ENCODE data around the gene TSPAN4. TPM values are rescaled to one million over a fixed set of nuclear protein-coding genes. Genes with fewer than 3 reads are reported as not detected.

TSPAN4 gene
- total and polyA plus RNA-seq, 9 of the 15 experiments (the other 6 are each of a cell fraction or from before 2014, with no cell fraction given) = 0.07 to 31.0 (median 15.7) TPM

DNA sequence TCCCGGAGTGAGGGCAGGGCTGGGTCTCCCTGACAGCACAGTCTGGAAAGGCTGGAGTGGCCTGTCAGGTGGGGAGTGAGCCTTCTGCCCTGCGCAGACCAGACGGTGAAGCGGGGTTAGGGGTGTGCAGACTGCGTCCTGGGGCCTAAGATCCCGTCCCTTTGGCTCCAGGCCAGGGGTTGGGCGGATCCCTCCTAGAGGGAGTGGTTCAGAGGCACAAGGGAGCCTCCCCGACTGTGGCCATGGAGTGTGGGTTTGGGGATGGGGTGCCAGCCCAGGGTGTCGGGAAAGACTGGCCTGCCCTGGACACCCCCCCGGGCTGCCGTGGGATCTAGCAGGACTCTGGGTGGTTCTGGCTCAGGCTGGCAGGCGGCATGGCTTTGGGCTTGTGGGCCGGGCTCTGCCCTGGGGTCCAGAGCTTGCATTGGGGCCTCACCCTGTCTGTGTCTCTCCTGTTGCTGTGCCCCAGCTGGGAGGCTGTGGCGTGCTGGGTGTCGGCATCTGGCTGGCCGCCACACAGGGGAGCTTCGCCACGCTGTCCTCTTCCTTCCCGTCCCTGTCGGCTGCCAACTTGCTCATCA, 19.5 kb downstream of the TSPAN4 start (continued):
- TF ChIP-seq NR0B1 (IDR thresholded peaks at IDR 0.05; ENCODE audit: partially characterized antibody) (no peak), CCNT2 (IDR thresholded peaks at IDR 0.05; ENCODE audit: borderline replicate concordance, extremely low read depth, insufficient read length, low read depth, low read length) (no peak), STAT5A (IDR thresholded peaks at IDR 0.05; ENCODE audit: borderline replicate concordance, low read length) (no peak), ZNF766 (CRISPR knock-in tag; conservative IDR thresholded peaks at IDR 0.05) (no peak), FOXP1 (CRISPR knock-in tag; IDR thresholded peaks at IDR 0.05) (no peak), ZNF224 (CRISPR knock-in tag; IDR thresholded peaks at IDR 0.05) (no peak), ZNF592 (IDR thresholded peaks at IDR 0.05) (no peak), KLF1 (tag; IDR thresholded peaks at IDR 0.05) (peak; percentile 93), TAL1 (IDR thresholded peaks at IDR 0.05) (no peak), ZBTB7A (IDR thresholded peaks at IDR 0.05; ENCODE audit: borderline replicate concordance, control insufficient read depth, low read depth, low read length) (0 out of 2 replicates have a peak, but pooled peaks have one; percentile 20), GABPB1 (CRISPR knock-in tag; IDR thresholded peaks at IDR 0.05) (no peak), IRF9 (tag; IDR thresholded peaks at IDR 0.05) (no peak), ZNF282 (CRISPR knock-in tag; IDR thresholded peaks at IDR 0.05) (no peak), PML (IDR thresholded peaks at IDR 0.05; ENCODE audit: low read length) (no peak), MYC (IDR thresholded peaks at IDR 0.05; ENCODE audit: low read depth, low read length) (no peak), MYC (CRISPR knock-in tag; IDR thresholded peaks at IDR 0.05; ENCODE audit: borderline replicate concordance, low read depth) (0 out of 2 replicates have a peak, but pooled peaks have one; percentile 31), NCOA4 (IDR thresholded peaks at IDR 0.05; ENCODE audit: partially characterized antibody) (no peak), MCM7 (IDR thresholded peaks at IDR 0.05) (no peak)
- TF ChIP-seq, protein P1, sequence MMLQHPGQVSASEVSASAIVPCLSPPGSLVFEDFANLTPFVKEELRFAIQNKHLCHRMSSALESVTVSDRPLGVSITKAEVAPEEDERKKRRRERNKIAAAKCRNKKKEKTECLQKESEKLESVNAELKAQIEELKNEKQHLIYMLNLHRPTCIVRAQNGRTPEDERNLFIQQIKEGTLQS (IDR thresholded peaks at IDR 0.05) = no peak
- TF ChIP-seq, protein P1 (CRISPR knock-in tag; conservative IDR thresholded peaks at IDR 0.05) = no peak
- TF ChIP-seq, protein P2, sequence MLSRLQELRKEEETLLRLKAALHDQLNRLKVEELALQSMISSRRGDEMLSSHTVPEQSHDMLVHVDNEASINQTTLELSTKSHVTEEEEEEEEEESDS (CRISPR knock-in tag; IDR thresholded peaks at IDR 0.05) = no peak

Data from K562 (cell line).